GM13977 (cell line): ENCODE results near the gene DZIP3.

Experiments
- DNase-seq: peaks from one replicate; pipeline ENCODE4 v3.0.0; 2012; ENCODE audit warnings: low spot score
- CTCF ChIP-seq: IDR thresholded peaks from 2 replicates; pipeline ENCODE4 v1.5.1; 2012; ENCODE audit warnings: mild to moderate bottlenecking, control low read depth; ENCODE audit not compliant: insufficient read depth; ENCODE audit errors: extremely low read depth, missing control alignments
- in situ Hi-C: fragments of 300-500 bp; cut with MboI; formaldehyde crosslinking; loops from one replicate; pipeline ENCODE4 v1.12.0; 2022; ENCODE audit warnings: low sequenced_read_pairs, low pct_unique_long_range_greater_than_20kb, mixed read lengths, inconsistent platforms; ENCODE audit not compliant: unreplicated experiment

The DZIP3 gene

GRCh38 chr3:108554229-108554628, 35.3 kb upstream of the DZIP3 start:
- in situ Hi-C loops = loop anchor here (10.0 kb wide), 1 partner anchor 59 kb away; no protein-coding TSS in a partner anchor
- DNase-seq = no peak
- no peak for TF ChIP-seq CTCF

GRCh38 chr3:108554913-108555571, 34.5 kb upstream of the DZIP3 start:
- in situ Hi-C loops = loop anchor here (10.0 kb wide), 1 partner anchor 60 kb away; no protein-coding TSS in a partner anchor
- DNase-seq = no peak
- TF ChIP-seq CTCF = no peak

- no peak for TF ChIP-seq CTCF
- in situ Hi-C loops = loop anchor here (10.0 kb wide), 1 partner anchor 61 kb away; no protein-coding TSS in a partner anchor
- DNase-seq = no peak
These were observed 33.4 kb upstream of the DZIP3 start for GRCh38 chr3:108555966-108556581.

GRCh38 chr3:108562565-108562964, 27.0 kb upstream of the DZIP3 start:
- in situ Hi-C loops = no loop called here
- TF ChIP-seq CTCF = no peak
- DNase-seq = no peak

GRCh38 chr3:108564564-108564963, 25.0 kb upstream of the DZIP3 start:
- no peak for TF ChIP-seq CTCF
- no peak for DNase-seq
- in situ Hi-C loops = no loop called here

GRCh38 chr3:108565506-108565905, 24.0 kb upstream of the DZIP3 start:
- no peak for DNase-seq
- no peak for TF ChIP-seq CTCF
- in situ Hi-C loops = no loop called here
